HepG2 (cell line): ENCODE results near the gene PACS1. TPM values are rescaled to one million over a fixed set of nuclear protein-coding genes. Genes with fewer than 3 reads are reported as not detected.
A peak's percentile ranks its signal among the peaks of the same experiment; 100 is the strongest.

Experiments used
- DBP ChIP-seq: sonication (generic); formaldehyde crosslinking; IDR thresholded peaks from 2 replicates; pipeline ENCODE4 v1.4.0; 2020; ENCODE audit warnings: missing genetic modification reagents; ENCODE audit errors: not compliant biosample characterization
- DRAP1 ChIP-seq: IDR thresholded peaks from 2 replicates; pipeline ENCODE4 v1.6.1; 2016; ENCODE audit warnings: missing genetic modification reagents, missing compliant biosample characterization
- EEA1 ChIP-seq: sonication (generic); formaldehyde crosslinking; IDR thresholded peaks from 2 replicates; pipeline ENCODE4 v1.5.1; 2020; ENCODE audit warnings: mild to moderate bottlenecking, missing genetic modification reagents, borderline replicate concordance
- ELF3 ChIP-seq: IDR thresholded peaks from 2 replicates; pipeline ENCODE4 v1.6.1; 2016; ENCODE audit warnings: missing genetic modification reagents, missing compliant biosample characterization
- IKZF4 ChIP-seq: sonication (generic); formaldehyde crosslinking; IDR thresholded peaks from 2 replicates; pipeline ENCODE4 v1.5.1; 2020; ENCODE audit warnings: borderline replicate concordance, mild to moderate bottlenecking, low read depth, missing genetic modification reagents; ENCODE audit errors: not compliant biosample characterization
- MAFG ChIP-seq: sonication (generic); formaldehyde crosslinking; IDR thresholded peaks from 2 replicates; pipeline ENCODE4 v1.5.1; 2020; ENCODE audit warnings: mild to moderate bottlenecking, missing genetic modification reagents
- SATB2 ChIP-seq: sonication (generic); formaldehyde crosslinking; IDR thresholded peaks from 2 replicates; pipeline ENCODE4 v1.5.0; 2020; ENCODE audit warnings: missing genetic modification reagents
- SMARCE1 ChIP-seq: fragments of 450-650 bp; IDR thresholded peaks from 2 replicates; pipeline ENCODE4 v1.6.1; 2017; ENCODE audit warnings: borderline replicate concordance
- TBP ChIP-seq: sonication (generic); formaldehyde crosslinking; IDR thresholded peaks from 2 replicates; pipeline ENCODE4 v1.5.0; 2020; ENCODE audit warnings: missing genetic modification reagents
- USF2 ChIP-seq, 2 experiments: sonication (generic) in 1 of 2; formaldehyde crosslinking in 1 of 2; IDR thresholded peaks; 2 replicates each; pipeline versions ENCODE4 v1.5.1 to v1.6.1; 2011 to 2020; ENCODE audit warnings: borderline replicate concordance in 1 of 2, low read depth in 1 of 2, low read length in 1 of 2, mild to moderate bottlenecking in 1 of 2, missing genetic modification reagents in 1 of 2, moderate library complexity in 1 of 2
- YEATS4 ChIP-seq: sonication (generic); formaldehyde crosslinking; IDR thresholded peaks from 2 replicates; pipeline ENCODE4 v1.4.0; 2020; ENCODE audit warnings: missing genetic modification reagents, borderline replicate concordance
- ZBTB20 ChIP-seq: sonication (generic); formaldehyde crosslinking; IDR thresholded peaks from 2 replicates; pipeline ENCODE4 v1.8.1; 2023; ENCODE audit warnings: missing genetic modification reagents, low read depth, mild to moderate bottlenecking, borderline replicate concordance
- ZBTB49 ChIP-seq: sonication (generic); formaldehyde crosslinking; IDR thresholded peaks from 2 replicates; pipeline ENCODE4 v1.4.0; 2020; ENCODE audit warnings: missing genetic modification reagents, borderline replicate concordance
- ZC3H13 ChIP-seq: sonication (generic); formaldehyde crosslinking; IDR thresholded peaks from 2 replicates; pipeline ENCODE4 v1.8.1; 2023; ENCODE audit warnings: mild to moderate bottlenecking, missing genetic modification reagents, moderate library complexity
- ZNF205 ChIP-seq: IDR thresholded peaks from 2 replicates; pipeline ENCODE4 v1.6.1; 2018; ENCODE audit warnings: missing biosample characterization, missing genetic modification reagents
- ZNF609 ChIP-seq: sonication (generic); formaldehyde crosslinking; IDR thresholded peaks from 2 replicates; pipeline ENCODE4 v1.4.0; 2020; ENCODE audit warnings: mild to moderate bottlenecking, missing genetic modification reagents, borderline replicate concordance
- polyA plus RNA-seq, 8 experiments: library from polyadenylated mRNA; depleted of rRNA in 3 of 8; stranded (reverse) in 7 of 8; unstranded in 1 of 8; fragments of >200 nt; fragmentation: Illumina TruSeq in 4 of 8; extraction: Trizol in 4 of 8; gene quantifications; 2 replicates each; pipeline versions ENCODE4 v1.2.1 to v1.2.3, GENCODE V29; 2011 to 2016; ENCODE audit warnings: low read depth in 4 of 8, missing spikeins in 1 of 8, mixed read lengths in 1 of 8; ENCODE audit not compliant: insufficient read depth in 1 of 8
- total RNA-seq, 5 experiments: library from RNA; depleted of rRNA; stranded (reverse); fragments of >200 nt; fragmentation: Illumina TruSeq; extraction: Trizol; gene quantifications; 2 replicates each; pipeline ENCODE4 v1.2.3, GENCODE V29; 2016; ENCODE audit warnings: low read depth in 1 of 5

The PACS1 gene
- total and polyA plus RNA-seq, 2 of the 13 experiments (the other 11 are each of a cell fraction or from before 2014, with no cell fraction given): 7.6 to 8.6 TPM

GRCh38 chr11:66288671-66289547 is 218.8 kb downstream of the PACS1 start, which contains the start of gene YIF1A (continued):
- no peak for TF ChIP-seq USF2 (IDR thresholded peaks at IDR 0.05; ENCODE audit: low read depth, low read length)
- TF ChIP-seq USF2 (CRISPR knock-in tag; IDR thresholded peaks at IDR 0.05; ENCODE audit: borderline replicate concordance): no peak; the same call in 1 of the 2 replicates
- no peak for TF ChIP-seq MAFG (CRISPR knock-in tag)
- no peak for TF ChIP-seq TBP
- TF ChIP-seq EEA1: no peak
- no peak for TF ChIP-seq ZNF609
- no peak for TF ChIP-seq SMARCE1
- TF ChIP-seq ZBTB20 (CRISPR knock-in tag): no peak
- TF ChIP-seq ZNF205 (CRISPR knock-in tag): no peak
- no peak; the same call in 1 of the 2 replicates for TF ChIP-seq ZBTB49 (CRISPR knock-in tag)
- TF ChIP-seq ZC3H13: no peak; the same call in 1 of the 2 replicates
- TF ChIP-seq YEATS4 (CRISPR knock-in tag): peak; percentile 98
- no peak for TF ChIP-seq IKZF4 (CRISPR knock-in tag)
- no peak for TF ChIP-seq DBP (CRISPR knock-in tag)
- TF ChIP-seq SATB2 (CRISPR knock-in tag): 0 out of 2 replicates have a peak, but pooled peaks have one; percentile 2
- TF ChIP-seq DRAP1 (CRISPR knock-in tag): peak; percentile 89
- peak; percentile 37; the same call in 1 of the 2 replicates for TF ChIP-seq ELF3 (CRISPR knock-in tag)
